GM18909 (cell line): ENCODE data around the gene EPHB2.

Source experiments
- ATAC-seq: cut with Tn5 transposase; IDR thresholded peaks from one replicate; pipeline ENCODE4 v1.9.1; 2021; ENCODE audit warnings: mild to moderate bottlenecking; ENCODE audit not compliant: unreplicated experiment, poor library complexity

The EPHB2 gene

GRCh38 chr1:22717037-22717760 lies 6.6 kb downstream of the EPHB2 start:
- ATAC-seq: no peak

DNA sequence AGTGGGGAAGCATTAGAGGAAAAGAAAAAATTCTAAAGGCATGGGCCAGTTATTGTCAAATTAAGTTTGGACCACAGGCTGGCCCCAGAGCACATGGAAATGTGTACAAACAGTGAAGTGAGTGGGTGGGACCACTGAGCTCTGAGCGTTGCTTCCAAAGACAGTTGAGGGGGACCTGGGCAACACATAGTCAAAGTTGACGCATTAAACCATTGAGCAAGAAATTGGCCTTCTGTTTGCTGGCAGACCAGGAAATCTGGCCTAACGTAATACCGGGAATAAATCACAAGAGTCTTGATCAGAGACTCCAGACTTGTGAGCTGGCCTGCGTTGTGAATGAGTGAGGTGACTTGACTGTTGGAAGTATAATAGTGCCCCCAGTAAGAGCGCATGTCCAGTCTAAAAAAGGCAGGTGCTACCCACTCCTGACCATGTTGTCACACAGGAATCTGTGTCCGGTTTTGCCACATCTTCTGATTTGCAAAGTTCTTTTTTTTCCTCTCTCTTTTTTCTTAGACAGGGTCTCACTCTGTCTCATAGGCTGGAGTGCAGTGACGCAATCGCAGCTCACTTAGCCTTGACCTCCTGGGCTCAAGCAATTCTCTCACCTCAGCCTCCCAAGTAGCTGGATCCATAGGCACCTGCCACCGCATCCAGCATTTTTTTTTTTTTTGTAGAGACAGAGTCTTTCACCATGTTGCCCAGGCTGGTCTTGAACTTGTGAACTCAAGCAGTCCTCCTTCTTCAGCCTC lies 10.7 kb downstream of the EPHB2 start:
- ATAC-seq: no peak

GRCh38 chr1:22722901-22723550 lies 12.4 kb downstream of the EPHB2 start:
- no peak for ATAC-seq

DNA sequence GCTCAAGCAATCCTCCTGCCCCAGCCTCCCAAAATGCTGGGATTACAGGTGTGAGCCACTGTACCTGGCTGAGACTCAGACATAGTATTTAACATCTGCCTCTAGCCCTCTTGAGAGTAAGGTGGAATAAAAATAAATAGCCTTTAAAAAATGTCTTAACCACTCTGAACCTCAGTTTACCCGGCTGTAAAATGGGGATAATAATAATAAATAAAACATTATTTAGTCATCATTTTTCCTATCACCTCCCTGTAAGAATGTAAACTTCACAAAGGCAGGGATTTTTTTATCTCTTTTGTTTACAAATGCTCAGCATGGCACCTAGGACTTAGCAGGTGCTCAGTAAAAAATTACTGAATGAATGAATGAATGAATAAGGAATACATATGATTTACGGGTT lies 17.2 kb downstream of the EPHB2 start:
- ATAC-seq: no peak

DNA sequence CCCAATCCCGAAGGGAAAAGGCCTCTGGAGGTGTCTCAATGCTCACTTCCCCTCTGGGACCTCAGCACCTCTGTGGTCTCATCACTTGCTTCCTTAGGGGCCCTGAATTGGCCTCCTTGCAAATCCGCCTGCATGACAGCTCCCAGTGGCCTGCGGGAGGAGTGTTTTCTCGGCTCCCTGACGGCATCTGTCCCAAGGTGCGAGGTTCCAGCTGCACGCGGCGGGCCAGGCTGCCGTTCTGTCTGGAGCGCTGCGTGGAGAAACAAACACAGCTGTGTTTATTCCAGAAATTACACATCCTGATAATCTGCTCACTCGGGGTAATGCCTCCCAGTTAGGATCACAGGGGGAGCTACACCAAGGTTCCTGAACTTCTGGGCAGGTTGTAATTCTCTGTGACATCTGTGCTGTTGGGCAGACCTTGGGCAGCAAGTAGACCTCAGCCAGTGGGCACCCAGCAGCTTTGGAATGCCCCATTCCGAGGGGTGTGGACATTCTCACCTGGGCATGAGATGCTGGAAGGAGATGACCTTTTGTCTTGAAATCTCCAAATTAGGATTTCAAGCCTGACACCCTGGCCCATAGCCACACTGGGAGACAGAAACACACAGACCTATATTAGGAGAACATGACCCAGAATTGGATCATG lies 18.2 kb downstream of the EPHB2 start:
- no peak for ATAC-seq

DNA sequence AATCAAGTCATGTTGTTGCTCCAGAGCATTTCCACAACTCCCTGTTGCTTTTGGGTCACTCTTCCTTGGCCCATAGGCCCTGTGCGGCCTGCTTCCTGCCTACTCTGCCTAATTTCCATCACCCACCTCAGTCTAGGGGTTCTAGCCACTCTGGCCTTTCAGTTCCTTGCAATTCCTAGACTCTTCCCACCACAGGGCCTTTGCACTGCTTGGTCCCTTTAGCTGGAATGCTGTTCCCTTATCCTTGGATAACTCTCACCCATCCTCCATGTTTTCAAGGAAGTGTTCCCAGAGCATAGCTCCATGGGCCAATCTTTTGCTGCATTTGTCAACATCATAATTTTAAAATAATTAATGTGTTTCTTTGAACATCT lies 18.7 kb downstream of the EPHB2 start:
- ATAC-seq: no peak

- ATAC-seq: no peak
These were observed 19.3 kb downstream of the EPHB2 start for GRCh38 chr1:22729912-22730311.

DNA sequence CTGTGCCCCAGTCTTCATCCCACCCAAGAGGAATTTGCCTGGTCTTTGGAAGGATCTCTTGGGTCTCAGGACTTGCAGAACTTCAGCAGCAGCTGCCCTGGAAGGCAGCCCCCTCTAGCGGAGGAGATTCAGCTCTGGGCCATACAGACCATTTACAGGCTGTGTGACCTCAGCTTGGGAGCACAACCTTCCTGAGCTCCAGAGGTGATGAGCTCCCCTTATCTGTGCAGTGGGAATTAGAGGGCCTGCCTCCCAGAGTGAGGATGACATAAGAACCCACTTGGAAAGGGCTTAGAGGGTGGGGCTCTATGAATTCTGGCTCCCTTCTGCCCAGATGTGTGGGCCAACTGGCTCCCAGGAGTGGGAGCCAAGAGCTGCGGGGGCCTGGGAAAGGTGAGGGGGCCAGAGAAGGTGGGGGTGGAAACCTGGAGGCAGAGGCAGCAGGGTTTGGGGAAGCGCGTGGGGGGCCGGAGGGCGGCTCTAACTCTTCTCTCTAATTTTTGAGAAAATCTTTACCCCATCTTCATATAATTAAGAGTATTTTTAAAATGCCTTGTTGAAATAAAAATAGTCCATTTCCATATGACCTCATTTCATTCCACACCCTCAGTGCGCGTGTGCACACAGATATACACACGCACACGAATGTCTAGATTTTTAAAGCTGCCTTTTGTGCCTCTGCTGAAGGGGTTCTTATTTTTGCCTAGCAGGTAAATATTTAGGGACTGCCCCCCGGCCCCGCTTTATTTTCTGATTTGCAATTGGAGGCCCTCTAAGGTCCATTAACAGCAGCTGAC lies 21.5 kb downstream of the EPHB2 start:
- no peak for ATAC-seq

DNA sequence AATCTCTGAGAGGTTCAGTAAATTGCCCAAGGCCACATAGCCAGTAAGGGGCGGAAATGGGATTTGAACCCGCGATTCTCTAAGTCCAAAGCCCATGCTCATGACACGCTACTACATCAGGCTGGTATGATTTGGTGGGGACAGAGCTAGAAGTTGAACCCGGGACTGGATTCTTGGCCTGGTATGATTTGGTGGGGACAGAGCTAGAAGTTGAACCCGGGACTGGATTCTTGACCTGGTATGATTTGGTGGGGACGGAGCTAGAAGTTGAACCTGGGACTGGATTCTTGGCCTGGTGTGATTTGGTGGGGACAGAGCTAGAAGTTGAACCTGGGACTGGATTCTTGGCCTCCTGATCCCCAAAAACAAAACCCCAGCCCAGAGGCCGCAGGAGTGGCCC lies 23.0 kb downstream of the EPHB2 start:
- ATAC-seq: no peak

DNA sequence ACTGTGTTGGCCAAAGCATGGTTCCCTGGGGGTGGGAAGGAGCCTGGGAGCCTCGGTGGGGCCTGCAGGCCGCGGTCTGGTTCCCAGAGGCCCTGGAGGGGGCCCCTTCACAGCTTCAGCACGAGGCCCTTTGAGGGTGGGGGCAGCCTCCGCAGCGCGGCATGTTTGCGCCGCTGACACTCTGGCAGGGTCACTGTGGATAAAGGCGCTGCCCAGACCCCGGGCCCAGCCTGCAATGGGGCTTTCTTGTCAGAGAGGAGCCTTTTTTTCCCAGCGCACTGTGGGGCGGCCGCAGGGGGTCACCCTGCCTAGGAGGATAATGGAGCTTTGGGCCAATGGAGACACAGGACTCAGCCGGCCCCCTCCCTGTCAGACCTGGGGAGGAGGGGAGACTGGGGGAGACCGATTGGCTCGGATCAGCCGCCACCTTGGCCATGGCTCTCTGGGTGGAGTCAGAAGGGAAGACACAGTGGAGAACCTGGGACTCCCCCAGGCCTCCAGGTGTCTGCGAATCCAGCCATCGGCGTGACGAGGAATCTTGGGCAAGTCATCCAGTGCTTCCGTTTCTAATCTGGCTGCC lies 26.0 kb downstream of the EPHB2 start:
- no peak for ATAC-seq

DNA sequence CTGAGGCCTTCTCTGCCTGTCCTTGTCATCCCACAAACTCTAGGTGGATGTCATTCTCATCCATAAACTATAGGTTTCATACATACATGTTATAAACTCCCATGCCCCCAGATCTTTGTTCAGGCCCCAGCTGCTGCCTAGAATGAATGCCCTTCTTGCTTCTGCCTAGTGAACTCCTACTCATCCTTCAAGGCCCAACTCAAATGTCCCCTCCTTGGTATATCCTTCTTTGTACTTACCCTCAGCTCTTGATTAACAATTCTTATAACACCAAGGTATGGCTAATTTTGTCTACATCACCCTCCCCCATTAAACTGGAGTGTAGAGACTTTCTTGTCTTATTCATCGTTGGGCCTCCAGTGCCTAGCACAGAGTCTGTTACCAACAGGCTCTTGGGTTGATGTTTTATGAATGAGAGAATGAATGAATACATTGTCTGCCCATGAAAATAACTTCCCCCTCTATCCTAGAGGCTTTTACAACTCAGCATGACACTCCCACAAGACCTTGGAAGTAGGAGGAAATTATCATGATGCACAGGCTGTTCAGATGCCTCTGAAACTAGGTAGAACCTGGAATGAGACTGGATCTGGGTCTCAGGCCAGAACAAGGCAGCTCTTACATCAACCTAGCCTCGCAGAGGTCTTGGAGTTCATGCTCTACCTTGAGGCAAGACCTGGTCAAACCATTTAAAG lies 26.9 kb downstream of the EPHB2 start:
- ATAC-seq: no peak

DNA sequence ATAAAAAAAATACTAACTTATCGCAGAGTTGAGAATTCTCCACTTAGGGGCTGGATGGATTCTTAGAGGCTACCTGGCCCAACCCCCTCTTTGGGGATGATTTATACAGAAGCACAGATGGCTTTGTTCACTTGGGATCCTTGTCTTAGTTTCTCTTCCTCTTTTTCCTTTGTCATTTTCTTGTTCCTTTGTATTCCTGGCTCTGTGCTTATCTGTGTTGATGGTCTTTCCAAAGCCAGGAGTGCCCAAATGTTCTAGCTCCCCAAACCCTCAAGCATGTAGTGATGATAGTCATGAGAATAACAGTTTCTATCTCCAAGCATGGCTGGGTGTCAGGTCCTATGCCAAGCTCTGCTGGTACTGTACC lies 27.4 kb downstream of the EPHB2 start:
- ATAC-seq: no peak

- no peak for ATAC-seq
These were observed 27.9 kb downstream of the EPHB2 start for GRCh38 chr1:22738522-22738921.

GRCh38 chr1:22739648-22740385 lies 29.2 kb downstream of the EPHB2 start:
- ATAC-seq: no peak

GRCh38 chr1:22741118-22741517 lies 30.5 kb downstream of the EPHB2 start:
- no peak for ATAC-seq

GRCh38 chr1:22745669-22746585 lies 35.3 kb downstream of the EPHB2 start:
- ATAC-seq: no peak

- no peak for ATAC-seq
These were observed 36.5 kb downstream of the EPHB2 start for GRCh38 chr1:22747021-22747734.
